Measurements from ENCODE around the gene CTIF. TPM values are rescaled to one million over a fixed set of nuclear protein-coding genes. Genes with fewer than 3 reads are reported as not detected.

The CTIF gene
- total RNA-seq, 2 experiments from 2014 or later, result 0.06 to 0.38 TPM

DNA sequence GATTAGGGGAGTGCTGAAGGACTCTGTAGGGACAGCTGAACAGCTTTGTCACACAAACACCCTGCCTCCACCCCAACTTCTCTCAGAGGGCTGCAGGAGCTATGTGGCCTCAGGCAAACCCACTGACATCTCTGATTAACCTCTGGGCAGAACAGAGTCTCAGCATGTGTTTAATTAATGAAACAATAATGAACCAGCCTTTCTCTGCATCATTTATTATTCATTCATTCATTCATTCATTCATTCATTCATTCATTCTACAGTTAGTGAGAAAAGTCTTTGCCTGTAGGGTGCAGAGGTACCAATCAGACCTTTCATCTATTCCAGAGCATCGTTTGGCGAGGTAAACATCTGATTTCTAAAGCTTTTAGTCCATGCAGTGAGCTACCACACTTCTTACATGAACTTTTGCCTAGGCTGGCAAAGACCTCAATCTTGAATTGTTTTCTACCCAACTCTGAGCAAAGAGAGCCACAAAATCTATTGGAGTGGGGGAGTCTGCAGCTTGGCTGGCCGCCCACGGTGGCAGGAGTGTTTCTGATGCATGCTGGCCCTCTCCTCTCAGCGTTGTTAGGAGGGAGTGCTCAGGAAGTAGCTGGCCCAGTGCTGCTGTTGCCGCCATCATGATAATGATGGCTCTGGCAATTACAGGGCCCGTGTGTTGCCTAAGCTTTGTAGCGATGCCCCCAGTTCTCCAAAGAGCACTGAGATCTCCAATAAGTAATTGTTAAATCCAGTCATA, 213.1 kb downstream of the CTIF start:
- Histone ChIP-seq H4K20me1 (ENCODE audit: insufficient read depth, low read length) (no peaks in the 10 kb centered on the region), H3K79me2 (ENCODE audit: insufficient read depth, low read depth, low read length) (no peaks in the 10 kb centered on the region), H3K36me3 (ENCODE audit: insufficient read depth, low read length) (no peaks in the 10 kb centered on the region), H3K4me2 (ENCODE audit: low read length) (no peak overlapping the region), H2AFZ (ENCODE audit: low read length) (no peak overlapping the region), H3K27ac (ENCODE audit: low read depth, low read length, poor library complexity, severe bottlenecking) (no peak overlapping the region), H3K4me1 (ENCODE audit: insufficient read depth, low read length, poor library complexity, severe bottlenecking) (no peaks in the 10 kb centered on the region), H3K4me3 (ENCODE audit: low read depth, low read length, poor library complexity, severe bottlenecking) (no peak overlapping the region), H3K9me2 (ENCODE audit: insufficient read depth, low read length) (no peaks in the 10 kb centered on the region), H3K9me3 (ENCODE audit: low read length) (no peaks in the 10 kb centered on the region)
- POLR2A ChIA-PET, result no interaction called here
- CTCF ChIA-PET (ENCODE audit: unreplicated experiment), result no interaction called here
- intact Hi-C loops (cut with micrococcal nuclease; ENCODE audit: unreplicated experiment), result loop anchor here (10.0 kb wide), 1 partner anchor 277 kb away; no protein-coding TSS in a partner anchor
- TF ChIP-seq EZH2phosphoT487 (IDR thresholded peaks at IDR 0.05; ENCODE audit: borderline replicate concordance, low read depth, low read length), result no peak
- TF ChIP-seq, protein P1, sequence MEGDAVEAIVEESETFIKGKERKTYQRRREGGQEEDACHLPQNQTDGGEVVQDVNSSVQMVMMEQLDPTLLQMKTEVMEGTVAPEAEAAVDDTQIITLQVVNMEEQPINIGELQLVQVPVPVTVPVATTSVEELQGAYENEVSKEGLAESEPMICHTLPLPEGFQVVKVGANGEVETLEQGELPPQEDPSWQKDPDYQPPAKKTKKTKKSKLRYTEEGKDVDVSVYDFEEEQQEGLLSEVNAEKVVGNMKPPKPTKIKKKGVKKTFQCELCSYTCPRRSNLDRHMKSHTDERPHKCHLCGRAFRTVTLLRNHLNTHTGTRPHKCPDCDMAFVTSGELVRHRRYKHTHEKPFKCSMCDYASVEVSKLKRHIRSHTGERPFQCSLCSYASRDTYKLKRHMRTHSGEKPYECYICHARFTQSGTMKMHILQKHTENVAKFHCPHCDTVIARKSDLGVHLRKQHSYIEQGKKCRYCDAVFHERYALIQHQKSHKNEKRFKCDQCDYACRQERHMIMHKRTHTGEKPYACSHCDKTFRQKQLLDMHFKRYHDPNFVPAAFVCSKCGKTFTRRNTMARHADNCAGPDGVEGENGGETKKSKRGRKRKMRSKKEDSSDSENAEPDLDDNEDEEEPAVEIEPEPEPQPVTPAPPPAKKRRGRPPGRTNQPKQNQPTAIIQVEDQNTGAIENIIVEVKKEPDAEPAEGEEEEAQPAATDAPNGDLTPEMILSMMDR (conservative IDR thresholded peaks at IDR 0.05; ENCODE audit: low read length), result no peak
- BruUV-seq (replicated peaks), result no TSS peak
- no peak for DNase-seq (ENCODE audit: low spot score)

DNA sequence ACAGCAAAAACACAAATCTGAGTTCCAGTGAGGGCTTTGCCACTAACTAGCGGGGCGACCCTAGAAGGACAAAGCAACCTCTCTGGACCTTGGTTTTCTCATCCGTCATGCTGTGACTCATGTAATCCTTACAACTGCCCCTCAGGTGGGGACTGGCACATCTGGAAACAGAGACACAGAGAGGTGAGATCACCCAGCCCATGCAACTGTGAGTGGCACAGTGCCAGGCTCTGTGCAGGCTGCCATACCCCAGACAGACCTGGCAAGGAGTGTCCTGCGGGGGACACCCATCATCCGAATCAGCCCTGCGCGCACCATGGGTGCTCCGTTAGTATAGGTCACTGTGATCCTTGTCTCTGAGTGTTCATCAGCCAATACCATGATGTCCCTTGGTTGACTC, 213.6 kb downstream of the CTIF start:
- no peak overlapping the region for H2AFZ ChIP-seq (ENCODE audit: low read length)
- CTCF ChIA-PET (ENCODE audit: unreplicated experiment), result no interaction called here

More for the DNA sequence above, 213.6 kb downstream of the CTIF start:
- H3K36me3 ChIP-seq (ENCODE audit: insufficient read depth, low read length), result no peaks in the 10 kb centered on the region
- H3K4me2 ChIP-seq (ENCODE audit: low read length), result no peak overlapping the region
- H4K20me1 ChIP-seq (ENCODE audit: insufficient read depth, low read length), result no peaks in the 10 kb centered on the region
- no peaks in the 10 kb centered on the region for H3K79me2 ChIP-seq (ENCODE audit: insufficient read depth, low read depth, low read length)
- no TSS peak for BruUV-seq (replicated peaks)
- H3K27ac ChIP-seq (ENCODE audit: low read depth, low read length, poor library complexity, severe bottlenecking), result no peak overlapping the region
- no peaks in the 10 kb centered on the region for H3K9me2 ChIP-seq (ENCODE audit: insufficient read depth, low read length)
- TF ChIP-seq, protein P1 (conservative IDR thresholded peaks at IDR 0.05; ENCODE audit: low read length), result no peak
- TF ChIP-seq EZH2phosphoT487 (IDR thresholded peaks at IDR 0.05; ENCODE audit: borderline replicate concordance, low read depth, low read length), result no peak
- POLR2A ChIA-PET, result no interaction called here
- DNase-seq (ENCODE audit: low spot score), result no peak
- no peaks in the 10 kb centered on the region for H3K4me1 ChIP-seq (ENCODE audit: insufficient read depth, low read length, poor library complexity, severe bottlenecking)
- intact Hi-C loops (cut with micrococcal nuclease; ENCODE audit: unreplicated experiment), result loop anchor here (10.0 kb wide), 1 partner anchor 278 kb away; no protein-coding TSS in a partner anchor
- H3K4me3 ChIP-seq (ENCODE audit: low read depth, low read length, poor library complexity, severe bottlenecking), result no peak overlapping the region
- H3K9me3 ChIP-seq (ENCODE audit: low read length), result no peaks in the 10 kb centered on the region

Data from OCI-LY7 (cell line).